Stimulated activated naive CD8-positive, alpha-beta T cell treated with anti-CD3 and anti-CD28 coated beads, Interleukin-15, amount 100 ng/mL, for 72 hours (primary cell): ENCODE data around the gene CIPC.

Experiments
- ATAC-seq: fragments of 150-1000 bp; cut with Tn5 transposase; 2 replicates; pipeline ENCODE4 v1.10.0; 2021; ENCODE audit warnings: mild to moderate bottlenecking, moderate library complexity
- DNase-seq, 2 donors: peaks; one replicate each; pipeline ENCODE4 v3.0.0; 2021 to 2022
- H3K27ac Mint-ChIP-seq, 2 donors: one replicate each; pipeline ENCODE4 v1.8.0; 2022; ENCODE audit warnings: mild to moderate bottlenecking in 2 of 2, mixed read lengths in 2 of 2, moderate library complexity in 2 of 2
- H3K27me3 Mint-ChIP-seq: one replicate; pipeline ENCODE4 v1.8.0; 2022; ENCODE audit warnings: mixed read lengths
- H3K4me1 Mint-ChIP-seq: one replicate; pipeline ENCODE4 v1.8.0; 2022; ENCODE audit warnings: mild to moderate bottlenecking, mixed read lengths
- H3K4me3 Mint-ChIP-seq, 2 donors: one replicate each; pipeline ENCODE4 v1.8.0; 2022; ENCODE audit warnings: mild to moderate bottlenecking in 2 of 2, mixed read lengths in 2 of 2, moderate library complexity in 1 of 2
- H3K9me3 Mint-ChIP-seq, 2 donors: one replicate each; pipeline ENCODE4 v1.8.0; 2022; ENCODE audit warnings: mixed read lengths in 2 of 2

Gene CIPC

GRCh38 chr14:77125281-77125801 is 27.3 kb downstream of the CIPC start:
- no peaks in the 10 kb centered on the region for H3K9me3 Mint-ChIP-seq
- H3K27ac Mint-ChIP-seq, result no peak overlapping the region
- ATAC-seq, result no peak
- H3K4me1 Mint-ChIP-seq, result peaks cover 28% of the 10 kb centered on the region
- H3K27me3 Mint-ChIP-seq, result peaks cover 76% of the 10 kb centered on the region
- DNase-seq, result no peak
- H3K4me3 Mint-ChIP-seq, result peak overlapping the region; percentile 60 to 82

GRCh38 chr14:77125823-77126325 is 27.8 kb downstream of the CIPC start:
- ATAC-seq (no peak), DNase-seq (no peak)
- Mint-ChIP-seq H3K4me3 (peak overlapping the region in 1 of 2 donors; percentile 82), H3K4me1 (peaks cover 23% of the 10 kb centered on the region), H3K9me3 (no peaks in the 10 kb centered on the region), H3K27me3 (peaks cover 81% of the 10 kb centered on the region), H3K27ac (no peak overlapping the region)

- no peak overlapping the region for H3K4me3 Mint-ChIP-seq
- peaks cover 17% of the 10 kb centered on the region for H3K4me1 Mint-ChIP-seq
- no peaks in the 10 kb centered on the region for H3K9me3 Mint-ChIP-seq
- ATAC-seq (no peak), DNase-seq (no peak)
- H3K27ac Mint-ChIP-seq, result no peak overlapping the region
- peaks cover 85% of the 10 kb centered on the region for H3K27me3 Mint-ChIP-seq
Observed at GRCh38 chr14:77126461-77126990, 28.5 kb downstream of the CIPC start.

- peaks cover 0 to 6% of the 10 kb centered on the region in 2 donors for H3K9me3 Mint-ChIP-seq
- H3K4me3 Mint-ChIP-seq, result no peak overlapping the region
- no peak overlapping the region for H3K27ac Mint-ChIP-seq
- H3K27me3 Mint-ChIP-seq, result peaks cover 94% of the 10 kb centered on the region
- no peak for ATAC-seq
- DNase-seq, result no peak
- H3K4me1 Mint-ChIP-seq, result peaks cover 14% of the 10 kb centered on the region
Observed at GRCh38 chr14:77128414-77128891, 30.4 kb downstream of the CIPC start.

GRCh38 chr14:77130386-77130785 is 32.3 kb downstream of the CIPC start:
- Mint-ChIP-seq H3K27ac (no peak overlapping the region), H3K9me3 (peaks cover 0 to 7% of the 10 kb centered on the region in 2 donors), H3K27me3 (peaks cover 94% of the 10 kb centered on the region), H3K4me1 (peaks cover 3% of the 10 kb centered on the region), H3K4me3 (no peak overlapping the region)
- no peak for ATAC-seq
- DNase-seq, result no peak

- H3K4me3 Mint-ChIP-seq, result no peak overlapping the region
- H3K4me1 Mint-ChIP-seq, result no peaks in the 10 kb centered on the region
- ATAC-seq, result no peak
- peaks cover 89% of the 10 kb centered on the region for H3K27me3 Mint-ChIP-seq
- peaks cover 0 to 7% of the 10 kb centered on the region in 2 donors for H3K9me3 Mint-ChIP-seq
- no peak for DNase-seq
- H3K27ac Mint-ChIP-seq, result no peak overlapping the region
Observed at GRCh38 chr14:77131206-77131605, 33.1 kb downstream of the CIPC start.

- Mint-ChIP-seq H3K27me3 (peaks cover 89% of the 10 kb centered on the region), H3K4me3 (no peak overlapping the region), H3K4me1 (no peaks in the 10 kb centered on the region), H3K27ac (no peak overlapping the region), H3K9me3 (peaks cover 0 to 7% of the 10 kb centered on the region in 2 donors)
- ATAC-seq (no peak), DNase-seq (no peak)
Observed at GRCh38 chr14:77131871-77132486, 33.9 kb downstream of the CIPC start.

- H3K9me3 Mint-ChIP-seq, result peaks cover 0 to 7% of the 10 kb centered on the region in 2 donors
- peak; percentile 57 to 60 for DNase-seq
- peak; percentile 84 for ATAC-seq
- peaks cover 88% of the 10 kb centered on the region for H3K27me3 Mint-ChIP-seq
- no peak overlapping the region for H3K4me3 Mint-ChIP-seq
- H3K4me1 Mint-ChIP-seq, result peaks cover 4% of the 10 kb centered on the region
- H3K27ac Mint-ChIP-seq, result no peak overlapping the region
Observed at GRCh38 chr14:77133720-77134338, 35.8 kb downstream of the CIPC start.

GRCh38 chr14:77139022-77139421 is 41.0 kb downstream of the CIPC start:
- Mint-ChIP-seq H3K4me3 (peak overlapping the region; percentile 9 to 72), H3K27ac (no peak overlapping the region)

GRCh38 chr14:77139540-77140358 is 41.7 kb downstream of the CIPC start:
- ATAC-seq, result peak; percentile 84
- no peak overlapping the region for H3K27ac Mint-ChIP-seq
- peak overlapping the region; percentile 40 to 72 for H3K4me3 Mint-ChIP-seq
- no peaks in the 10 kb centered on the region for H3K9me3 Mint-ChIP-seq
- DNase-seq, result peak; percentile 47 to 55
- H3K4me1 Mint-ChIP-seq, result peaks cover 25% of the 10 kb centered on the region
- peaks cover 87% of the 10 kb centered on the region for H3K27me3 Mint-ChIP-seq

More at GRCh38 chr14:77139022-77139421, 41.0 kb downstream of the CIPC start:
- no peak for ATAC-seq
- H3K4me1 Mint-ChIP-seq, result peaks cover 25% of the 10 kb centered on the region
- H3K27me3 Mint-ChIP-seq, result peaks cover 87% of the 10 kb centered on the region
- DNase-seq, result no peak
- H3K9me3 Mint-ChIP-seq, result no peaks in the 10 kb centered on the region

- DNase-seq (no peak), ATAC-seq (no peak)
- Mint-ChIP-seq H3K27ac (no peak overlapping the region), H3K9me3 (no peaks in the 10 kb centered on the region), H3K4me1 (peaks cover 25% of the 10 kb centered on the region), H3K27me3 (peaks cover 88% of the 10 kb centered on the region), H3K4me3 (peak overlapping the region; percentile 40 to 72)
Observed at GRCh38 chr14:77140359-77141213, 42.5 kb downstream of the CIPC start.

GRCh38 chr14:77141214-77142004 is 43.4 kb downstream of the CIPC start, which contains the start of gene ZDHHC22:
Gene ZDHHC22 (minus strand): TSS chr14:77141791. CDS start chr14:77139738, 2,053 bp downstream.
- DNase-seq (no peak), ATAC-seq (peak; percentile 27)
- H3K4me1 Mint-ChIP-seq, result peaks cover 25% of the 10 kb centered on the region
- no peaks in the 10 kb centered on the region for H3K9me3 Mint-ChIP-seq
- H3K4me3 Mint-ChIP-seq, result peak within 1 kb of the TSS; percentile 56 to 61
- no peak within 1 kb of the TSS for H3K27ac Mint-ChIP-seq
- H3K27me3 Mint-ChIP-seq, result peaks cover 93% of the 10 kb centered on the region

GRCh38 chr14:77142005-77142800 is 44.1 kb downstream of the CIPC start:
- H3K4me3 Mint-ChIP-seq, result peak overlapping the region; percentile 56 to 61
- ATAC-seq, result no peak

More at GRCh38 chr14:77142005-77142800, 44.1 kb downstream of the CIPC start:
- no peak overlapping the region for H3K27ac Mint-ChIP-seq
- no peak for DNase-seq
- H3K9me3 Mint-ChIP-seq, result no peaks in the 10 kb centered on the region
- H3K4me1 Mint-ChIP-seq, result peaks cover 25% of the 10 kb centered on the region
- peaks cover 93% of the 10 kb centered on the region for H3K27me3 Mint-ChIP-seq
